BE2C (cell line): ENCODE results near the gene ABCA12.

Experiments
- DNase-seq: peaks from one replicate; pipeline ENCODE4 v3.0.0-alpha.2; 2020
- H3K27me3 ChIP-seq: fragments of 250-450 bp; sonication (Bioruptor Pico); 2 replicates; pipeline ENCODE4 v1.5.1; 2020; ENCODE audit warnings: mild to moderate bottlenecking
- H3K36me3 ChIP-seq: fragments of 250-450 bp; sonication (Bioruptor Pico); 2 replicates; pipeline ENCODE4 v1.5.1; 2020; ENCODE audit warnings: mild to moderate bottlenecking
- H3K4me1 ChIP-seq: fragments of 250-450 bp; sonication (Bioruptor Pico); 2 replicates; pipeline ENCODE4 v1.5.1; 2020
- H3K4me3 ChIP-seq: 2 replicates; pipeline ENCODE4 v1.5.1; 2011; ENCODE audit warnings: low read depth, low read length
- H3K9me3 ChIP-seq: fragments of 250-450 bp; sonication (Bioruptor Pico); 2 replicates; pipeline ENCODE4 v1.5.1; 2020
- CTCF ChIP-seq: IDR thresholded peaks from 2 replicates; pipeline ENCODE4 v1.5.1; 2012; ENCODE audit warnings: mild to moderate bottlenecking, low read depth, low read length

Gene ABCA12

GRCh38 chr2:214995409-214995808 is 143.0 kb downstream of the ABCA12 start:
- Histone ChIP-seq H3K36me3 (no peaks in the 10 kb centered on the region), H3K4me1 (no peaks in the 10 kb centered on the region), H3K4me3 (no peak overlapping the region), H3K27me3 (no peaks in the 10 kb centered on the region), H3K9me3 (no peaks in the 10 kb centered on the region)
- no peak for DNase-seq
- no peak for TF ChIP-seq CTCF

GRCh38 chr2:214992911-214993310 is 145.5 kb downstream of the ABCA12 start:
- Histone ChIP-seq H3K36me3 (no peaks in the 10 kb centered on the region), H3K4me1 (no peaks in the 10 kb centered on the region), H3K9me3 (no peaks in the 10 kb centered on the region), H3K4me3 (no peak overlapping the region), H3K27me3 (no peaks in the 10 kb centered on the region)
- DNase-seq = no peak
- no peak for TF ChIP-seq CTCF

- Histone ChIP-seq H3K36me3 (no peaks in the 10 kb centered on the region; the same call in 1 of the 2 replicates), H3K4me1 (no peaks in the 10 kb centered on the region), H3K4me3 (no peak overlapping the region), H3K27me3 (no peaks in the 10 kb centered on the region), H3K9me3 (no peaks in the 10 kb centered on the region)
- DNase-seq = no peak
- TF ChIP-seq CTCF = no peak
Observed at GRCh38 chr2:214989187-214989586, 149.2 kb downstream of the ABCA12 start.

- Histone ChIP-seq H3K9me3 (no peaks in the 10 kb centered on the region), H3K4me3 (no peak overlapping the region), H3K36me3 (no peaks in the 10 kb centered on the region; the same call in 1 of the 2 replicates), H3K27me3 (no peaks in the 10 kb centered on the region), H3K4me1 (no peaks in the 10 kb centered on the region)
- TF ChIP-seq CTCF = no peak
- no peak for DNase-seq
Observed at GRCh38 chr2:214987261-214987660, 151.2 kb downstream of the ABCA12 start.

GRCh38 chr2:214985619-214986018 is 152.8 kb downstream of the ABCA12 start:
- Histone ChIP-seq H3K4me1 (no peaks in the 10 kb centered on the region), H3K4me3 (no peak overlapping the region), H3K36me3 (no peaks in the 10 kb centered on the region; the same call in 1 of the 2 replicates), H3K27me3 (no peaks in the 10 kb centered on the region), H3K9me3 (no peaks in the 10 kb centered on the region)
- DNase-seq = no peak
- no peak for TF ChIP-seq CTCF

GRCh38 chr2:214966420-214966819 is 172.0 kb downstream of the ABCA12 start:
- DNase-seq = no peak
- TF ChIP-seq CTCF = no peak
- Histone ChIP-seq H3K9me3 (no peaks in the 10 kb centered on the region), H3K27me3 (no peaks in the 10 kb centered on the region), H3K4me3 (no peak overlapping the region), H3K4me1 (no peaks in the 10 kb centered on the region), H3K36me3 (peaks cover 5% of the 10 kb centered on the region)
